Heart left ventricle (tissue), 13 donors: Measurements from ENCODE around the gene RBM4.

Experiments used
- CTCF ChIP-seq, 12 donors: fragments of 200-600 bp; sonication (generic) in 4 of 12; IDR thresholded peaks; one replicate each; pipeline versions ENCODE4 v1.5.0 to v1.8.0; 2018 to 2022; ENCODE audit warnings: antibody characterized with exemption in 12 of 12, mild to moderate bottlenecking in 5 of 12
- POLR2A ChIP-seq, 2 donors: fragments of 450-650 bp; IDR thresholded peaks; one replicate each; pipeline ENCODE4 v1.6.1; 2017; ENCODE audit warnings: antibody characterized with exemption in 2 of 2, mild to moderate bottlenecking in 2 of 2, moderate library complexity in 2 of 2
- donor health status: ischemic (EF 13 %, LVEDD 7.1; RV severe dilation, severe dysfunction).
- donor health status: DM: no; HTN: yes; CAD: no.
- donor health status: DM: no; HTN: no; CAD: no.
- donor health status: ischemic (EF 25% LVEDD 6.9; RV normal size, moderate dysfunction).
- donor health status: ischemic (EF 25% LVEDD 5.7; RV mildly dilated, moderate dysfunction).
- donor health status: ischemic (EF 35%, LVEDD 5.7; RV mildly dilated, moderate dysfunction).
- donor health status: nonischemic (EF 11% LVEDD 7.7; RV severe dilation, severe dysfunction).
- donor health status: DM: yes; HTN: yes; CAD: no.
- donor health status: PGD.
- donor health status: ischemic (EF 29% LVEDD 5.4; RV normal size, mild dysfunction).
- donor health status: nonischemic (EF 23%, LVEDD 6.1; RV moderate dilation, normal function).

DNA sequence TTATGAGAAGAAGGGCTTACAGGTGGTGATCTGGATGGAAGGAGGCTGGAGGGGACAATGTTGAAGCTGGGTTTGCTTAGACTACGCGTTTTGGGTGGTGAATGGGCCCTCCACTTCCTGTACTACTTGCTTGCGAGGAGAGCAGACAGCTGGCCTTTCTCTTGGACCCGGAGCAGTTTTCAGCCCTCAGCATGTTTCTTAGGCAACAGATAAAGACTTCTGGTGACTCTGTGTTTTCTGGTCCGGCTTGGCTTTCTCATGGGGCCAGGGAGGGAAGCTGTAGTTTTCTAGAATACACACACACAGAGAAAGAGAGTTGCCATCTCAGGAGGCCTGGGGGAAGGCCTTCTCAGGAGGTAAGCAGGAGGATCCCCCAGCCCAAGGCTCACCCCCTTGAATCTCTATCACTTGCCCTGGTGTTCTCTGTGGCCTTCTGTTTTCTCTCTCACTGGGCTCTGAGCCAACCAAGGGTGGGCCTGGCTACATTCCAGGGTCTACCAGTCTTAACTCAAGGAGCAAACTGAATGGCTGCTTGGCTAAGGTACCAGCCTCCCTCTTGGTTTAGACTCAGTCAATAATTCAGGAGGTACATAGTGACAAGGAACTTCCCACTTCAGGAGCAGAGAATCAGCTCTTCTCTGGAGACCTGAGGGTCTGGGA, 43.1 kb upstream of the RBM4 start:
- TF ChIP-seq CTCF (IDR thresholded peaks at IDR 0.05) (no peak), POLR2A (IDR thresholded peaks at IDR 0.05) (no peak)
